ENCODE measurements around the gene ELAC2.
A peak's percentile ranks its signal among the peaks of the same experiment; 100 is the strongest.

The ELAC2 gene, protein sequence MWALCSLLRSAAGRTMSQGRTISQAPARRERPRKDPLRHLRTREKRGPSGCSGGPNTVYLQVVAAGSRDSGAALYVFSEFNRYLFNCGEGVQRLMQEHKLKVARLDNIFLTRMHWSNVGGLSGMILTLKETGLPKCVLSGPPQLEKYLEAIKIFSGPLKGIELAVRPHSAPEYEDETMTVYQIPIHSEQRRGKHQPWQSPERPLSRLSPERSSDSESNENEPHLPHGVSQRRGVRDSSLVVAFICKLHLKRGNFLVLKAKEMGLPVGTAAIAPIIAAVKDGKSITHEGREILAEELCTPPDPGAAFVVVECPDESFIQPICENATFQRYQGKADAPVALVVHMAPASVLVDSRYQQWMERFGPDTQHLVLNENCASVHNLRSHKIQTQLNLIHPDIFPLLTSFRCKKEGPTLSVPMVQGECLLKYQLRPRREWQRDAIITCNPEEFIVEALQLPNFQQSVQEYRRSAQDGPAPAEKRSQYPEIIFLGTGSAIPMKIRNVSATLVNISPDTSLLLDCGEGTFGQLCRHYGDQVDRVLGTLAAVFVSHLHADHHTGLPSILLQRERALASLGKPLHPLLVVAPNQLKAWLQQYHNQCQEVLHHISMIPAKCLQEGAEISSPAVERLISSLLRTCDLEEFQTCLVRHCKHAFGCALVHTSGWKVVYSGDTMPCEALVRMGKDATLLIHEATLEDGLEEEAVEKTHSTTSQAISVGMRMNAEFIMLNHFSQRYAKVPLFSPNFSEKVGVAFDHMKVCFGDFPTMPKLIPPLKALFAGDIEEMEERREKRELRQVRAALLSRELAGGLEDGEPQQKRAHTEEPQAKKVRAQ

DNA sequence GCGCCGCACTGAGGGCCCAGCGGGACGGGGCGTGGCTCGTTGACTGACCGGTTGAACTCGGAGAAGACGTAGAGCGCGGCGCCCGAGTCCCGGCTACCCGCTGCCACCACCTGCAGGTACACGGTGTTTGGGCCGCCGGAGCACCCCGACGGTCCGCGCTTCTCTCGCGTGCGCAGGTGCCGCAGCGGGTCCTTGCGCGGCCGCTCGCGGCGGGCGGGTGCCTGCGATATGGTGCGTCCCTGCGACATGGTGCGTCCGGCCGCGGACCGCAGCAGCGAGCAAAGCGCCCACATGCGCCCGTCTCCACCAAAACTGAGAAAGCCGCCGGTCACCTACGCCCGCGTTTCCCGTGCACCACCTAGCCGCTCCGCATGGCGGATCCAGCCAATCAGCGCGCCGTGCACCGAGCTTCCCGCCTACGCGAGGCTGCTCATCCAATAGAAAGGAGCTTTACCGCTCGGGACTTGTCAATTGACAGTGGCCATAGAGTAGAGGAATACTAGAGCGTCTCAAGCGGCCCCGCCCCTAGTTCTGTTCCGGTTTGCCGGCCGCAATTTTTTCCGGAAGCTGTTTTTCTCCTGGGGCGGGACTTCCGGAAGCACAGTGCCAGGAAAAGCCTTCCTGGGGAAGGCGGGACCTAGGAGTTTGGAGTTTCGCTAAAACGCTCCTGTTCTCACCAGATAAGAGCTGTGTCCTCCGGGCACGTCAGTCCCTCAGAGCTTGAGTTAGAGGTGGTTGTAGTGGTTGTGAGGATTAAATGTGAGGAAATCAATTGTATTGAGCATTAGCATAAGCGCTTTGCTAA is at the start of gene ELAC2:
ELAC2 (minus strand) TSS at position 373 of the 805 bp plus-strand sequence; CDS start at position 293, 80 bp downstream.
- DNase-seq = peak; percentile 99

DNA sequence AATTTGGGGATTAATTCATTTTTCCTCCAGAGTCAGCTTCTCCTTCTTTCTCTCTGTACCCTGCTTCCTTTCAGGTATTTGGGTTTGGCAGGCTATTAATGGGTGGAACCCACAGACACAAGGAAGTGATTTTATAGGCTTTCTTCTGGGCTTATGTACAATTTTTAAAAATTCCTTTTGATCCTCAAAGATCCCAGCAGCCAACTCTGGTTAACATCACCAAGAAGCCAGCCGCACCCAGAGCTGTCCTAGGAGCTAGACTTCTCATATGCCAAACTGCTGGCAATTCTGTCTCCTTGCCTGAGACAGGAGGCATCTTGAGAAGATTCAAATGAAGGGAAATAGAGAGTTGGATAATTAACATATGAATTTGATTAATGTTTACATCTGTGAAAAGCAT is 47.2 kb upstream of the ELAC2 start:
- no peak for DNase-seq

DNA sequence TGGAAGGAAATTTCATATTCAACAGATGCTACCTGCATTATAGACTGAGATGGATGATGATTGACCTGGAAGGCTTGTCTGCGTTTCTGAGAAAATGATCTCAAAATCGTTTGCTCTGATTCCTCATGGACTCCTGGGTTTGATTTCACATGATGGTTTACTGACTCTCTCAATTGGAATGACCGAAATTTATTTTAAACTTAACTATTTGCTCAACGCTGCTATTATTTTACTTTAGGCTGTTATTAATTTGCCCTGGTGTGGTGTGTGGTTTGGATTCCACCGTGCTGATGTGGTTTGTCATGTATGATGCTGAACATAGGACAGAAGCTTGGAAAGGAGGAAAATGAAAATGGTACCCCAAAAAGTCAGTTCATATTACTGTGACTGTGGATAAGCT is 37.3 kb upstream of the ELAC2 start:
- DNase-seq = no peak

DNA sequence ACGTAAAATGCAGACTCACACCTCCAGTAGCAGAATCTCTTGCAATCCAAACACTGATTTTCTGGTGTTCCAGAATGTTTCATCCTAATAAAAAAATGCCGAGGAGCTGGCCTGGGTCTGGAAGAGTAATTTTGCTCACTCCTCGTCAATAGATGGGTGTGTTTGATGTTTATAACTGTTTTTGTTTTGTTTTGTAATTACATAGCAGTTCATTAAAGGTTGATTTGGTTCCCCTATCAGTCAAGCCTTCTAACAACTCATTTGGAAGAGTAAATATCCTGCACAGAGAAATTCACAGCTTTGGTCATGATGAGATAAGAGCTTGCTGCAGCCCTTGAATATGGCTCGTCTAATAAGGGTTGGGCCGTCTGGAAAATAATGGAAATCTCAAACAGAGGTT is 36.8 kb upstream of the ELAC2 start:
- DNase-seq = no peak

DNA sequence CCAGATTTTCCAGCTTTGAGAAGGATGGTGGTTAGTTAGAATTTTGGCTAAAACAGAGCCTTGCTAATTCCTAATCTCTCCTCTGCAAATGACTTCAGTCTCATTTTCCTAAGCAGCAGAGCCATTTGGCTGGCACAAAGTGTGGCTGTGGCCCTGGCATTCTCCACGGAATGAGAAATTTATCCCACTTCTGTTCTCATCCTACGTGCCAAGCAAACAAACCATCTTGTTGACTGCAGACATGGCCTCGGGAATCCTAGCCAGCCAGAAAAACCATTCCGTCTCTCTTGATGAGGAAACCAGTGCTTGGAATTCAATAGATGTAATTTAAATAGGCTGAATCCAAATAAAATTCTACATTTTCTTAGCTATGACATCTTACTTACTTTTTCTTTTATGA is 34.1 kb upstream of the ELAC2 start:
- DNase-seq = no peak

DNA sequence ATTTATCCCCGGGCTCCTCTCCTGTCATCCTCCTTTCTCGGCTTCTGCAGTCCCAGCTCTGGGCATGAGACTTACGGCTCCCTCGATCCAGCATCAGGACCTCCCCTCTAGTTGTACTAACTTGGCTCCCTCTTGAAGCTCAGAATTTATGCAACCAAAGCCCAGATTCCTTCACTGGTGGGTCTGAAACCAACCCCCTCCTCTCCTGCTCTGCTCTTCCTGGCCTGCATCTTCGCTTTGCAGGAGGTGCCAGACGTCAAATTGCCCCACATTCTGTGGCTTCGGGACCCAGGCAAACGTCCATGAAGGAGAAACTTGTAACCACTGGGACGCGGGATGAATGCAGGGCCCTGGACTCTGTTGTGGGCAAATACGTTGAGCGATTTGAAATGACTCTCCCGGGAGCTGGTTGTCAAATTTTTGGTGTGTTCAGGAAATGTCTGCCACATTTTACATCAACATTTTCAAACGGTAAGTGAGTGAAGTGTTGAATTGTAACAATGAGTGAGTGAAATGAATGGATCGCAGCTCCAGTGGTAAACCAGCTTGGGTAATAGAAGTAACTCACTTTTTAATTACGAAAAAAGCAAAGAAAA is 29.3 kb upstream of the ELAC2 start:
- DNase-seq = no peak

DNA sequence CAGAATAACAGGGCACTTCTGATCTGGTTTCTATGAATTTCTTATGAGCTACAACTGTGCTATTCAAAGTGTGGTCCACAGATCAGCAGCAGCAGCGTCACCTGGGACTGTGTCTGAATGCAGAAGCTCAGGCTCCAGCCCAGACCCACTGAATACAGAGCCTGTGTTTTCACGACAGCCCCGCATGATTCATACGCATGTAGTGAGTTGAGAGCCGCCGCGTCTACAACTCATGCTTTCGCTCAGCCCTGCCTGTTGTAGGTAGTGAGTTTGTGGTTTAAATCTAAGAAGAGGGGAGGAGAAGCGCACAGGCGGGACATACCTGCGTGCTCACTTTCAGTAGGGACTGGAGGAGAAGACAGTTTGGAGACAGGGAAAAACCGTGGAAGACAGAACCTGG is 28.5 kb upstream of the ELAC2 start:
- DNase-seq = no peak

DNA sequence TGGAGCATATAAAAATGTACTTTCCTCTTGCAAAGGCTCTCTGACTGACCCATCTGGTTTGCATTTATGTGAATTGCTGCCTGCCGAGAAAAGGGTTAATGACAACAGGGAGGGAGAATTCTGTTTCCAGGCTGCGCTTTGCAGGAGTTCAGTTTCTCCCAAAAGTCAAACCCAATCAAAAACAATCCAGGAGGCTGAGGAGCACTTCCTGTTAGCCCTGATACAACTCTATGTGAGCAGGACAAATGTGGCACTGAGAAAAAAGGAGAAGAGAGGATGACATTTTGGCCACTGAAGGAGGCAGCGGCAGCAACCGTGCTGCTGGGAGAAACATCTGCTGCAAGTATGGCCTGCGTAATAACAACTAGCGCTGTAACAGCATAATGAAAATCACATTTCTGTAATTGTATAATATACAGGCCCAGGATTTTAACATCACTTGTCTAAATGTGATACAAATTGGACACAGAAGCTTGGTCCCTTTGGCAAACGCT is 26.8 kb upstream of the ELAC2 start:
- no peak for DNase-seq

DNA sequence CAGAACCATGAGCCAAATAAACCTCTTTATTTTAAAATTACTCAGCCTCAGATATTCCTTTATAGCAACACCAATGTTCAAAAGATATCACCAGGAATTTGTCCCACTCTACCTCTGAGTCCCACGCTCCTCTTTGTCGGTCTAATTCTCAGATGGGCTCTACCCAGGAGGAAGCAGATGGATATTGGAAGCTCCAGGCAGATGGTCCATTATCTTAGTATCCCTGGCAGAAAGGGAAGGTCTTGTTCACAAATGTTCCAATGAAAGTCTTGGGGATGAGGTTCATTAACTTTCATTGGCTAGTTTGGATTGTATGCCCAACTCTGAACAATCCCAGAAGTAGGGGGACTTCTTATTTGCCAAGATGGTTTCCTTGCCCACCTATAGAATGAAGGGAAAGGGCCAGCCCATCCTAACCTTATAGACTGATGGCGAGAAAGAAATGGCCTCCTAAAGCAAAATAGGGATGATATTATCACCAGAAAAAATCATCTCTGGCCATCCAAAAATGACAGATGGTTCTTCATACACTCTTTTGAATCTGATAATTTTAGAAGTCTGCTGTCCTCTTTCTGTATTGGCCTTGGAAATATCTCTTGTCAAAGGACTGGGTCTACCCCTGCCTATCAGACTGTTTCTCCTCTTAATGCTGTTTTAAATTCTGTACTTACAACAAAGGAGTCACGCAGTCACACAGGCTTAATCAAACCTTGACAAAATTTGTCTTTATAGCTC is 21.3 kb upstream of the ELAC2 start:
- no peak for DNase-seq

DNA sequence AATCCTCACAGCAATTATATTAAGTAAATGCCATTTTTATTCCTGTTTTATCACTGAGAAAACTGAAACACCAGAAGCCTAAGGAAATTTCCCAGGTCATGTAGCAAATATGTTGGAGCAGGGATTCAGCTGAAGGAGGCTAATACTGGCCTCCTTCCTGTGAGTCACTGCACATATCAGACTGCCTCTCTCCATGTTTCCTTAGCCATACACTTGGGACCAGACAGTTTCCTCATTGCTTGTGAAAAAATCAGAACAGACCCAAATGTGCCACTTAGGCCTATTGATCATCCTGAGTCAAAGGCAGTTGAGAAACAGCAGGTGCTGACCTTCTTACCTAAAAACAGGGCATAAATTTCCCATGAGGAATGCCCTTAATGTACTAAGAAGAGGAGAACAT is 18.9 kb upstream of the ELAC2 start:
- DNase-seq = no peak

DNA sequence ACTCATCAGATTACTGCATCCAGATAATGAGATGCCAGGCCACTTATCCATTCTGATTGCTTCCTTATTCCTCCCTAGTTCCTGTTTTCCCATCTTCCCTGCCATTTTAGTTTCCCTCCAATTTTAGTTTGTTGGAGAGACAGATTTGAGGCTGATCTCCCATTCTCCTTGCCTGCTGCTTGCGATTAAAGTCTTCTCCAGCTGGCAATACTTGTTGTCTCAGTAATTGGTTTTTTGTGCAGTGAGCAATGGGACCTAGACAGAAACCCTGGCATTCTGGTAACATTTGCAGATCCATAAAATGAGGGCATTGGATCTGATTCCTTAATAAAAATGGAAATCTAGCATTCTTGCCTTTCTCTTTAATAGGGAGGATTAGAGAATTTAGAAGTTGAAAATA is 17.6 kb upstream of the ELAC2 start:
- no peak for DNase-seq

DNA sequence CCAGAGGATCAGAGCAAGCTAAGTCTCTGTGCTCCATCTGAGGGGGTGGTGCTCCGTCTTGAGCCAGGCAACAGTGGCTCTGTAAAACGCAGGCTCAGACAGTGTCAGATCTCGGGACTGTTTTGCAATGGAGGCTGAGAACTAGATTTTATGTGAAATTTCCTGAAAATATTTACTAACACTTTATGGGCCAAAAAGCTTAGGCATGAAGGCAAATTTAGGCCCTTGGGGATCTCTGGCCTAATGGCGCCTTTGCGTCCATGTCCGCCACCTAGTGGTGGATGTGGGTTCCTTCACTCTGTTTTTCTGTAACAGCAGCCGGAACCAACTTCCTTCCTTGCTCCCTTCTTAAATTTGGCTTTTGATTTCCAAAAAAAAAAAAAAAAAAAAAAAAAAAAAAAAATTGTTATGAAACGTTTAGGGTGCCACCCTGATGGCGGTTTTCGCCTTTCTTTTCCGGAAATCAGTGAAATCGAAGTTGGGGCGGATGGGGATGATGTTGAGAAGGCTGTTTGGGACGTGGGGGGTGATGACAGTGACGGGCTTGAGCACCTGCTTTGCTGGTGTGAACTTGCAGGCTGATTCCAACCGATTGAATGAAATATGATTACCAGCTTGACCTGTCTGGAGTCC is 14.0 kb upstream of the ELAC2 start:
- DNase-seq = peak; percentile 54

DNA sequence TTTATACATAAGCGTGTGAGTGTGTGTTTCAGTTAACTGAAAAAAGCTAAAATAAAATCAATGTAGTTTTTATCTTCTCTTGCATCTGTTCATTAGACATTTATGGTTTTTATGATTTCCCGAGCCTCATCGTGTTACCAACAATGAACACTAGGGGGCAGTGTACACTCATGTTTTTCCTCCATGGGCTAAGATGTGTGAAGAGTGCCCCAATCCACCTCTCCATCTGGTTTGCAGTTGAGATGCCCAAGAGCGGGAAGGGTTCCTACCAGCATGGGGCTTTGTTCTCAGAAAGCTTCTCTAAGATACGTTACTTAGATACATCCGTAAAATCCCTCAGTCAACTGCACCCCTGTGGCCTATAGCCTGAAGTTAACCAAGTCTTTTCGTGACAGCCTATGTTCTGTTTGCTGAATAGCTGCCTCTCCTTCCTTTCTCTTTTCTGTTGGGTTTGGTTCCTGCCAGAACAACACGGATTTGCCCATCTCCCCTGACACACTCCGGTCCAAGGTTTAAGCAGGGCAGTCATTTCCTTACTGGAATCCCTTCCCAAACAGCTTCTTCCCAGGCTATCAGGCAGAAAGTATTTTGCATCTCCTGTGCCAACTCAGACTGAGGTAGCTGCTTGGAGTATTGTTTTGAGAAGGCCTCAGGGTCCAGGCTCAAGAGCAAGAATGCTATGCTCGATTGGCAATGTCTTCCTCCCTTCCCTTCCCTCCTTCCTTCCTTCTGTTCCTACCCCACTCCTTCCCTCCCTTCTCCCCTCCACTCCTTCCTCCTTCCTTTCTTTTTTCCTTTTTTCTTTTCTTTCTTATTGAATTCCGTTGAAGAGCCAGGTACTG is 12.9 kb upstream of the ELAC2 start:
- peak; percentile 35 for DNase-seq

DNA sequence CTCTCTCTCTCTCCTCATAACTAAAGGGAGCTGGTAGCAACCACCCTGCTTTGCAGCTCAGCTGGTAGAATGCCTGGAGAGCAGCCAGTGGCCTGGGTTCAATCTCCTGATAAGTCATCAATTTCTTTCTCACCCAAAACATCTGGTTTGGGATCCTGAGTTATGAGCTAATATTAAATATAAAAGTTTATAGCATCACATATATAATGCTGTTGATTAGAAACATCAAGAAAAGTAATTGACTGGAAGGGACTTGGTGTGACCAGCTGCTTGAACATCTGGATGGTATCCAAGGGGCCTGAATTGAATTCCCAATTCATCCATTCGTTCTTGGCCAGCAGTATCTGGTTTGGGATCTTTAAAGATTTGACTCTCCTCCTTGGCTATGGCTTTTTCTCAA is 12.2 kb upstream of the ELAC2 start:
- DNase-seq = no peak

DNA sequence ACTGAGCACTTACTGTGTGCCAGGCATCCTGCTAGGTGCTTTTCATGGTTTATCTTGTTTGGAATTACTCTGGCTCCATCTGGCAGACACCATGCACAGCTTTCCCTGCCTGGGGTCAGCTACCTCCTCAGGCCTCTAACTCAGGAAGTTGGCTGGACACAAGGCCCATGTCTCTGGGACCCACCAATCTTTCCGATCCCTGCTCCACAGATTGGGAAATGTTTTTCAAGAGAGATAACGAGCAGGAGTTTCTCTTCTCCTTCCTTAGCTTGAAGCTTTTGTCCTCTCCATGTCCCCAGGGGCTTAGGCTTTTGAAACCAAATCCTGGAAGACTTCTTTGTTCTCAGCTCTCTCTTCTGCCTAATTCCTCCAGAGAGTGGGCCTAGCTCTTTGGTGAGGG is 11.5 kb upstream of the ELAC2 start:
- DNase-seq = no peak

DNA sequence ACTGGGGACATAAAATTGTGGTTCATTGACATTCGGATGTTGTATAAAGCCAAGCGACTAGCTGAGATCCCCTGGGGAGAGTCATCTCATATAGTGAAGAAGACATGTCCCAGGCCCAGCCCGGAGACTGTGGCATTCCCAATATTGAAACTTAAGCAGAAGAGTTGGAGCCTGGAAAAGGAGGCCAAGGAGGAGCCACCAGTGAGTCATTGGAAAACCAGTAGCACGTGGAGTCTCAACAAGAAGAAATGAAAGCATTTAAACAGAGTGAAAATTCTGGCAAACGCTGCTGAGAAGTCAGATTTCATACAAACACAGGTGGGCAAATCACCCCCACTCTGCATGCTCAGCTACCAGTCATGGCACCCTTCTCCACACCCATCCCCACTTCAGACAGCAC is 9.4 kb upstream of the ELAC2 start:
- no peak for DNase-seq

DNA sequence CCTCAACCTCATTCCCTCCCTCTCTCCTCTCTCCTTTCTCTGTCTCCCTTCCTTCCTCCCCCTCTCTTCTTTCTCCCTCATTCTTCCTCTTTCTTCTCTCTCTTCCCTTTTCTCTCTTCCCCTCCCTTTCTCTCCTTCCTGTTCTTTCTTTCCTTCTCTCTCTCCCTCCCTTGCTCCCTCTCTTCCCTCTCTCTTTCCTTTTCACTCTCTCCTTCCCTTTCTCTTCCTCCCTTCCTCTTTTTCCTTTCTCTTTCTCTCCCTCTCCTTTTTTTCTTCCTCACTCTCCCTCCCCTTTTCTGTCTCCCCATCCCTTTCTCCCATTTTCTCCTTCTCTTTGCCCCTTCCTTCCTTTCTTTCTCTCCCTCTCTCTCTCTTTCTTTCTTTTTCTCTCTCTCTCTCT is 7.9 kb upstream of the ELAC2 start:
- DNase-seq = no peak

DNA sequence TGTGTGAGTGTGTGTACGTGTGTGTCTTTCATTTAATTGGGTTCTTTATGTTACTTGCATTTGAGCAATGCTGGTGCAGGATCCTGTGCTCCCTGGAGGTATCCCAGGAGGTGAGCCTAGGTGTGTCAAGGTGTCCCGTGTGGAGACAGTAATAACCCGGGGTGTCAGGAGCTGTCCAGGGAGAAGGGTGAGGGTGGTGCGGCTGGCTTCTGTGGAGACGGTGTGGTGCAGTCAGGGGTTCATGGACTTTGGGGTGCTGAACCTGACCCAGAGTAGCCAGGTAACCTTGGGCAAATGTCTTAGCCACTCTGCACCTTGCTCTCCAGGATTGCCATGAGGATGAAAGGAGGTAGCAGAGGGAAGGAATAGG is 7.4 kb upstream of the ELAC2 start:
- no peak for DNase-seq

DNA sequence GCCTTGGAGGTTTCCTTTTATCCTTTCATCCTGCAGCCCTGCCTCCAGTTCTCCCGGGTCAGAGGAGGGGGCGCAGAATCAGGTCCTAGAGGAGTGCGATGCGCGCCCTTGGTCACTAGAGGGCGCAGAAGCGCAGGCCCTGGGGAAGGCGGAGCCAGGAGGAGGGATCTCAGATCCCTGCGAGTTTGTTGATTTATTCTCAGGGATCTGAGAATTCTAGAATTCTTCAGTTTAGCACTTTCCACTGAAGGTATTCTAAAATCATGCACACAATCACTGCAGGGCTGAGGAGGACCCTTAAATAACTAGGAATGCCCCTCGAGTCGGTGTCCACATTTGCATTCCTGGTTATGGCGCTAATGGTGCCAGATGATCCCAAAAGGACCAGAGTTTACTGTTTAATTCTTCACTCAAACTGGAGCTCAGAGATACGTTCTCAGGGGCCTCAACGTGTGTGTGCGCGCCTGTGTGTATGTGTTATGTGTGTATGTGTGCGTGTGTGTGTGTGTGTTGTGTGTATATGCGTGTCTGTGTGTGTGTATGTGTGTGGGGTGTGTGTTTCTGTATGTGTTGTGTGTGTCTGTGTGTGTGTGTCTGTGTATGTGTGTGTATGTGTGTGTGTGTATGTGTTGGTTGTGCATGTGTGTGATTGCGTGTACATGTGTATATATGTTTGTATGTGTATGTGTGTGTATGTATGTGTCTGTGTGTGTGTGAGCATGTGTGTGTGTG is 6.9 kb upstream of the ELAC2 start:
- DNase-seq = peak; percentile 40

DNA sequence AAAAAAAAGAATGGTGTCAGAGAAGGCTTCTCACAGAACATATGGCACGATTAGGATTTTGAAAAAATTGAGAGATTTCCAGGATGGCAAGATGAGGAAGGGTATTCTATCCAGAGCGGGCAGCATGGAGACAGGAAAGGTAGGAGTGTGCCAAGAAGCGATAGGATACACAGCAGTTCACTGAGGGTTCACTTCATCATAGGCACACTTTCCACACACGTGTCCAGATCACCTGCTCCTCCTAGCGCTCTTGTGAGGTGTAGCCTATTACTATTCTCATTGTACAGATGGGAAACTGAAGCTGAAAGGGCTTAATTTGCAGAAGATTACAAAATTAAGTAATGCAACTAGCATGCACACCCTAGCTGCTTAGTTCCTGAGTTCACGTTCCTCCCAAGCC is 6.2 kb upstream of the ELAC2 start:
- DNase-seq = no peak
